GM12864 (cell line): ENCODE data around the gene AP2A1.

Source experiments
- DNase-seq: peaks from one replicate; pipeline ENCODE4 v3.0.0-alpha.2; 2011; ENCODE audit warnings: low read depth
- H3K4me3 ChIP-seq: 2 replicates; pipeline ENCODE4 v1.5.1; 2011; ENCODE audit warnings: mild to moderate bottlenecking, low read depth, low read length, control low read depth
- CTCF ChIP-seq: IDR thresholded peaks from 2 replicates; pipeline ENCODE4 v1.5.1; 2011; ENCODE audit warnings: low read depth, mild to moderate bottlenecking, moderate library complexity, low read length, control low read depth, inconsistent platforms; ENCODE audit errors: missing control alignments

The AP2A1 gene

GRCh38 chr19:49855676-49856573 lies 89.1 kb downstream of the AP2A1 start:
- DNase-seq: no peak
- TF ChIP-seq CTCF: no peak
- no peak overlapping the region for H3K4me3 ChIP-seq

- no peak for DNase-seq
- TF ChIP-seq CTCF: no peak
Observed at GRCh38 chr19:49856574-49857021, 89.8 kb downstream of the AP2A1 start.

More at GRCh38 chr19:49856574-49857021, 89.8 kb downstream of the AP2A1 start:
- no peak overlapping the region for H3K4me3 ChIP-seq
